Breast epithelium (tissue), 4 donors: ENCODE results near the gene SLC6A12. TPM values are rescaled to one million over a fixed set of nuclear protein-coding genes. Genes with fewer than 3 reads are reported as not detected.

Experiments
- DNase-seq, 2 donors: peaks; one replicate each; pipeline ENCODE4 v3.0.0-alpha.2; 2019; ENCODE audit warnings: low spot score in 2 of 2
- H3K27ac ChIP-seq, 2 donors: fragments of 200-600 bp; sonication (generic) in 1 of 2; one replicate each; pipeline ENCODE4 v1.5.1; 2016 to 2019; ENCODE audit warnings: mild to moderate bottlenecking in 1 of 2
- H3K27me3 ChIP-seq, 2 donors: fragments of 200-600 bp; sonication (generic) in 1 of 2; one replicate each; pipeline versions ENCODE4 v1.5.1 to v1.6.0; 2017 to 2019; ENCODE audit warnings: control low read depth in 1 of 2, mild to moderate bottlenecking in 1 of 2
- H3K36me3 ChIP-seq: fragments of 200-600 bp; one replicate; pipeline ENCODE4 v1.5.1; 2019
- H3K4me1 ChIP-seq, 2 donors: fragments of 200-600 bp; sonication (generic); one replicate each; pipeline ENCODE4 v1.5.1; 2016 to 2019; ENCODE audit warnings: control low read depth in 1 of 2
- H3K4me3 ChIP-seq, 3 donors: fragments of 200-600 bp; sonication (generic); 1 replicate in 2 of 3; 2 replicates in 1 of 3; pipeline ENCODE4 v1.5.1; 2016 to 2019; ENCODE audit warnings: mild to moderate bottlenecking in 3 of 3, moderate library complexity in 2 of 3
- H3K9me3 ChIP-seq, 2 donors: fragments of 200-600 bp; sonication (generic) in 1 of 2; one replicate each; pipeline ENCODE4 v1.5.1; 2016 to 2019; ENCODE audit warnings: control low read depth in 1 of 2
- CTCF ChIP-seq, 3 donors: fragments of 450-650 bp; IDR thresholded peaks; one replicate each; pipeline ENCODE4 v1.5.1; 2016 to 2017; ENCODE audit warnings: antibody characterized with exemption in 3 of 3, mild to moderate bottlenecking in 3 of 3, moderate library complexity in 3 of 3
- POLR2A ChIP-seq: fragments of 450-650 bp; IDR thresholded peaks from one replicate; pipeline ENCODE4 v1.6.1; 2016; ENCODE audit warnings: antibody characterized with exemption, mild to moderate bottlenecking, moderate library complexity
- POLR2AphosphoS5 ChIP-seq, 3 donors: sonication (generic); formaldehyde crosslinking; IDR thresholded peaks; one replicate each; pipeline ENCODE4 v1.6.1; 2017; ENCODE audit warnings: antibody characterized with exemption in 3 of 3
- intact Hi-C: fragments of 100-400 bp; cut with DNase I; formaldehyde crosslinking; loops from one replicate; pipeline ENCODE4 v1.15.1; 2023; ENCODE audit warnings: low total_unique reads
- total RNA-seq, 3 donors: library from RNA; depleted of rRNA; stranded (reverse); fragments of >200 nt; gene quantifications; one replicate each; pipeline ENCODE4 v1.1.0, GENCODE V29; 2016

Gene SLC6A12
- total RNA-seq, 3 donors from 2014 or later, result 0.33 to 2.1 (median 1.3) TPM

- Histone ChIP-seq H3K36me3 (no peaks in the 10 kb centered on the region), H3K27ac (no peak overlapping the region), H3K27me3 (no peaks in the 10 kb centered on the region), H3K4me1 (no peaks in the 10 kb centered on the region), H3K4me3 (no peak overlapping the region), H3K9me3 (peaks cover 5 to 9% of the 10 kb centered on the region in 2 donors)
- intact Hi-C loops, result no loop called here
- DNase-seq, result peak in 1 of 2 donors; percentile 36
- TF ChIP-seq POLR2A, result no peak
- no peak for TF ChIP-seq POLR2AphosphoS5 (IDR thresholded peaks at IDR 0.05)
- no peak for TF ChIP-seq CTCF (IDR thresholded peaks at IDR 0.05)
These were observed 17.1 kb upstream of the SLC6A12 start for GRCh38 chr12:230925-231671.

- H3K36me3 ChIP-seq, result no peaks in the 10 kb centered on the region
- TF ChIP-seq POLR2A, result no peak
- H3K4me3 ChIP-seq, result no peak overlapping the region
- H3K4me1 ChIP-seq, result no peaks in the 10 kb centered on the region
- DNase-seq, result peak in 1 of 2 donors; percentile 45
- H3K27me3 ChIP-seq, result no peaks in the 10 kb centered on the region
- H3K27ac ChIP-seq, result no peak overlapping the region
- intact Hi-C loops, result no loop called here
- H3K9me3 ChIP-seq, result no peaks in the 10 kb centered on the region
These were observed 15.7 kb upstream of the SLC6A12 start for GRCh38 chr12:229441-230191.

- no peaks in the 10 kb centered on the region for H3K4me1 ChIP-seq
- no peaks in the 10 kb centered on the region for H3K36me3 ChIP-seq
- intact Hi-C loops, result no loop called here
- no peak overlapping the region for H3K27ac ChIP-seq
- TF ChIP-seq POLR2A (no peak), CTCF (IDR thresholded peaks at IDR 0.05) (no peak), POLR2AphosphoS5 (IDR thresholded peaks at IDR 0.05) (no peak)
- H3K9me3 ChIP-seq, result no peaks in the 10 kb centered on the region
- no peak overlapping the region for H3K4me3 ChIP-seq
- DNase-seq, result peak in 1 of 2 donors; percentile 5
- no peaks in the 10 kb centered on the region for H3K27me3 ChIP-seq
These were observed 14.9 kb upstream of the SLC6A12 start for GRCh38 chr12:228846-229200.

- peak in 1 of 2 donors; percentile 9 for DNase-seq
- H3K27me3 ChIP-seq, result no peaks in the 10 kb centered on the region
- H3K36me3 ChIP-seq, result no peaks in the 10 kb centered on the region
- no peaks in the 10 kb centered on the region for H3K4me1 ChIP-seq
- H3K9me3 ChIP-seq, result no peaks in the 10 kb centered on the region
- no peak overlapping the region for H3K27ac ChIP-seq
- no peak for TF ChIP-seq POLR2A
- no peak for TF ChIP-seq POLR2AphosphoS5 (IDR thresholded peaks at IDR 0.05)
- no peak for TF ChIP-seq CTCF (IDR thresholded peaks at IDR 0.05)
- intact Hi-C loops, result loop anchor here (2.0 kb wide), 1 partner anchor 67 kb away; no protein-coding TSS in a partner anchor
- H3K4me3 ChIP-seq, result no peak overlapping the region
These were observed 14.2 kb upstream of the SLC6A12 start for GRCh38 chr12:227923-228845.

GRCh38 chr12:227286-227915 is 13.4 kb upstream of the SLC6A12 start:
- no peak for TF ChIP-seq POLR2A
- TF ChIP-seq POLR2AphosphoS5 (IDR thresholded peaks at IDR 0.05), result no peak
- no peak for TF ChIP-seq CTCF (IDR thresholded peaks at IDR 0.05)
- Histone ChIP-seq H3K4me3 (no peak overlapping the region), H3K36me3 (no peaks in the 10 kb centered on the region), H3K4me1 (no peaks in the 10 kb centered on the region), H3K27me3 (no peaks in the 10 kb centered on the region), H3K9me3 (no peaks in the 10 kb centered on the region), H3K27ac (no peak overlapping the region)
- peak in 1 of 2 donors; percentile 47 for DNase-seq
- intact Hi-C loops, result loop anchor here (2.0 kb wide), 1 partner anchor 67 kb away; no protein-coding TSS in a partner anchor
